IgD-negative memory B cell (primary cell): ENCODE measurements around the gene TUBB8. TPM values are rescaled to one million over a fixed set of nuclear protein-coding genes. Genes with fewer than 3 reads are reported as not detected.
"Not testable (repeated sequence)": the region's sequence is repeated elsewhere in the genome, so short reads cannot be mapped to it uniquely, and the experiment has no call there.

Source experiments
- H3K27ac Mint-ChIP-seq, 3 donors: one replicate each; pipeline ENCODE4 v1.8.0; 2020 to 2022; ENCODE audit warnings: mild to moderate bottlenecking in 3 of 3, mixed read lengths in 3 of 3, moderate library complexity in 1 of 3
- H3K27me3 Mint-ChIP-seq: one replicate; pipeline ENCODE4 v1.8.0; 2021; ENCODE audit warnings: mixed read lengths
- H3K36me3 Mint-ChIP-seq: one replicate; pipeline ENCODE4 v1.8.0; 2020; ENCODE audit warnings: mild to moderate bottlenecking, mixed read lengths
- H3K4me1 Mint-ChIP-seq, 3 donors: one replicate each; pipeline ENCODE4 v1.8.0; 2020 to 2022; ENCODE audit warnings: mixed read lengths in 3 of 3, mild to moderate bottlenecking in 1 of 3
- H3K4me3 Mint-ChIP-seq, 4 donors: one replicate each; pipeline ENCODE4 v1.8.0; 2020 to 2022; ENCODE audit warnings: mild to moderate bottlenecking in 4 of 4, mixed read lengths in 4 of 4, moderate library complexity in 3 of 4
- H3K9me3 Mint-ChIP-seq, 3 donors: one replicate each; pipeline ENCODE4 v1.8.0; 2020 to 2021; ENCODE audit warnings: mixed read lengths in 3 of 3, mild to moderate bottlenecking in 1 of 3
- polyA plus RNA-seq: library from polyadenylated mRNA; unstranded; fragments of 300-500 nt; fragmentation: Illumina TruSeq; gene quantifications from one replicate; pipeline ENCODE4 v1.2.3, GENCODE V29; 2021

TUBB8 gene
- polyA plus RNA-seq, 1 donor from 2014 or later, result 0.59 TPM

GRCh38 chr10:79532-80215 lies 30.6 kb upstream of the TUBB8 start:
- H3K27ac Mint-ChIP-seq, result no peak overlapping the region
- H3K36me3 Mint-ChIP-seq, result no peaks in the 10 kb centered on the region
- no peak overlapping the region for H3K4me3 Mint-ChIP-seq
- no peaks in the 10 kb centered on the region for H3K9me3 Mint-ChIP-seq
- peaks cover 18% of the 10 kb centered on the region for H3K27me3 Mint-ChIP-seq
- H3K4me1 Mint-ChIP-seq, result peaks cover 0 to 1% (median 0%) of the 10 kb centered on the region in 3 donors

- Mint-ChIP-seq H3K27me3 (peaks cover 22% of the 10 kb centered on the region), H3K4me3 (no peak overlapping the region), H3K36me3 (no peaks in the 10 kb centered on the region), H3K4me1 (peaks cover 0 to 6% (median 1%) of the 10 kb centered on the region in 3 donors), H3K9me3 (no peaks in the 10 kb centered on the region), H3K27ac (no peak overlapping the region)
Measured at GRCh38 chr10:78556-78955, 29.5 kb upstream of the TUBB8 start.

GRCh38 chr10:74266-74621 lies 25.1 kb upstream of the TUBB8 start:
- not testable (repeated sequence) for H3K4me1 Mint-ChIP-seq, H3K36me3 Mint-ChIP-seq, H3K27me3 Mint-ChIP-seq, H3K27ac Mint-ChIP-seq, H3K9me3 Mint-ChIP-seq
- H3K4me3 Mint-ChIP-seq, result peak overlapping the region; percentile 17 to 79 (median 55)

- H3K27ac Mint-ChIP-seq, H3K4me1 Mint-ChIP-seq, H3K27me3 Mint-ChIP-seq, H3K9me3 Mint-ChIP-seq, H3K36me3 Mint-ChIP-seq: not testable (repeated sequence)
- peak overlapping the region in 3 of 4 donors; percentile 17 to 75 (median 68) for H3K4me3 Mint-ChIP-seq
Measured at GRCh38 chr10:73543-74265, 24.6 kb upstream of the TUBB8 start.

GRCh38 chr10:68156-68555 lies 19.1 kb upstream of the TUBB8 start:
- H3K27me3 Mint-ChIP-seq, H3K36me3 Mint-ChIP-seq, H3K4me3 Mint-ChIP-seq, H3K4me1 Mint-ChIP-seq, H3K27ac Mint-ChIP-seq, H3K9me3 Mint-ChIP-seq: not testable (repeated sequence)

GRCh38 chr10:49926-50325 lies 830 bp upstream of the TUBB8 start:
- H3K4me1 Mint-ChIP-seq, H3K4me3 Mint-ChIP-seq, H3K36me3 Mint-ChIP-seq, H3K27ac Mint-ChIP-seq, H3K27me3 Mint-ChIP-seq, H3K9me3 Mint-ChIP-seq: not testable (repeated sequence)

- H3K27ac Mint-ChIP-seq, H3K27me3 Mint-ChIP-seq, H3K9me3 Mint-ChIP-seq, H3K4me1 Mint-ChIP-seq, H3K4me3 Mint-ChIP-seq, H3K36me3 Mint-ChIP-seq: not testable (repeated sequence)
Measured at GRCh38 chr10:47864-48263, 1.2 kb downstream of the TUBB8 start.

GRCh38 chr10:13315-13635 lies 35.8 kb downstream of the TUBB8 start:
- H3K27me3 Mint-ChIP-seq, H3K27ac Mint-ChIP-seq, H3K36me3 Mint-ChIP-seq: not testable (repeated sequence)

GRCh38 chr10:12444-13314 lies 36.4 kb downstream of the TUBB8 start:
- H3K4me3 Mint-ChIP-seq, H3K27ac Mint-ChIP-seq, H3K27me3 Mint-ChIP-seq, H3K4me1 Mint-ChIP-seq, H3K9me3 Mint-ChIP-seq, H3K36me3 Mint-ChIP-seq: not testable (repeated sequence)

More at GRCh38 chr10:13315-13635, 35.8 kb downstream of the TUBB8 start:
- not testable (repeated sequence) for H3K4me3 Mint-ChIP-seq, H3K4me1 Mint-ChIP-seq, H3K9me3 Mint-ChIP-seq

- H3K4me1 Mint-ChIP-seq, H3K27ac Mint-ChIP-seq, H3K36me3 Mint-ChIP-seq, H3K4me3 Mint-ChIP-seq, H3K27me3 Mint-ChIP-seq, H3K9me3 Mint-ChIP-seq: not testable (repeated sequence)
Measured at GRCh38 chr10:11260-11659, 37.8 kb downstream of the TUBB8 start.

- H3K4me1 Mint-ChIP-seq, H3K27me3 Mint-ChIP-seq, H3K4me3 Mint-ChIP-seq, H3K27ac Mint-ChIP-seq, H3K9me3 Mint-ChIP-seq, H3K36me3 Mint-ChIP-seq: not testable (repeated sequence)
Measured at GRCh38 chr10:10261-10971, 38.7 kb downstream of the TUBB8 start.

Other genes starting within 250 kb of the TUBB8 start
- 26.6 TPM for gene ZMYND11, start 86.2 kb upstream of the TUBB8 start, polyA plus RNA-seq